GM12865 (cell line): ENCODE measurements around the gene ZFAND3.

ENCODE experiments used
- DNase-seq: peaks from one replicate; pipeline ENCODE4 v3.0.0; 2010; ENCODE audit warnings: low read depth
- H3K4me3 ChIP-seq: 2 replicates; pipeline ENCODE4 v1.5.1; 2011; ENCODE audit warnings: mild to moderate bottlenecking, low read depth, low read length, control low read depth
- TF ChIP-seq, protein P1 (sequence below): IDR thresholded peaks from 2 replicates; pipeline ENCODE4 v1.5.1; 2011; ENCODE audit warnings: low read length, control low read depth, low read depth, inconsistent platforms; ENCODE audit not compliant: insufficient read depth; ENCODE audit errors: missing control alignments

Gene ZFAND3

DNA sequence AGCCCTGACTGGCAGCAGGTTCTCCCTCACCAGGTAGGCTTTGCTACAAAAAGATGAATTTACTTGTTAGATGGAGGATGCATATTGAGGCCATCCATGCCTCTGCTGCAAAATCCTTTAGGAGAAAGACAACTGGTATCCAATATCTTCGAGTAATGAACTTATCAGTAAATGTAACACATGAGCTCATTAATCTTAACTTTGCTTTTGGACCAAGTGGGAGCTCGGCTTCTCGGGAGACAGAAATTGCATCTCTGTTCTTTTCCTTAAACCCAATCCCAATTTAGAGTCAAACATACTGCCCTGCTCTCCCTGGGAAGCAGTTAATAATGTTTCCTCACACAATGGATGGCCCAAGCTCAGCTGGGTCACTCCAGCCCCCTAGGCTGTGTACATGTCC is 330.5 kb downstream of the ZFAND3 start:
- no peak for DNase-seq
- no peak overlapping the region for H3K4me3 ChIP-seq
- TF ChIP-seq, protein P1, sequence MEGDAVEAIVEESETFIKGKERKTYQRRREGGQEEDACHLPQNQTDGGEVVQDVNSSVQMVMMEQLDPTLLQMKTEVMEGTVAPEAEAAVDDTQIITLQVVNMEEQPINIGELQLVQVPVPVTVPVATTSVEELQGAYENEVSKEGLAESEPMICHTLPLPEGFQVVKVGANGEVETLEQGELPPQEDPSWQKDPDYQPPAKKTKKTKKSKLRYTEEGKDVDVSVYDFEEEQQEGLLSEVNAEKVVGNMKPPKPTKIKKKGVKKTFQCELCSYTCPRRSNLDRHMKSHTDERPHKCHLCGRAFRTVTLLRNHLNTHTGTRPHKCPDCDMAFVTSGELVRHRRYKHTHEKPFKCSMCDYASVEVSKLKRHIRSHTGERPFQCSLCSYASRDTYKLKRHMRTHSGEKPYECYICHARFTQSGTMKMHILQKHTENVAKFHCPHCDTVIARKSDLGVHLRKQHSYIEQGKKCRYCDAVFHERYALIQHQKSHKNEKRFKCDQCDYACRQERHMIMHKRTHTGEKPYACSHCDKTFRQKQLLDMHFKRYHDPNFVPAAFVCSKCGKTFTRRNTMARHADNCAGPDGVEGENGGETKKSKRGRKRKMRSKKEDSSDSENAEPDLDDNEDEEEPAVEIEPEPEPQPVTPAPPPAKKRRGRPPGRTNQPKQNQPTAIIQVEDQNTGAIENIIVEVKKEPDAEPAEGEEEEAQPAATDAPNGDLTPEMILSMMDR, result no peak

GRCh38 chr6:38150681-38151296 is 331.3 kb downstream of the ZFAND3 start:
- H3K4me3 ChIP-seq, result no peak overlapping the region
- TF ChIP-seq, protein P1, result no peak
- DNase-seq, result no peak

DNA sequence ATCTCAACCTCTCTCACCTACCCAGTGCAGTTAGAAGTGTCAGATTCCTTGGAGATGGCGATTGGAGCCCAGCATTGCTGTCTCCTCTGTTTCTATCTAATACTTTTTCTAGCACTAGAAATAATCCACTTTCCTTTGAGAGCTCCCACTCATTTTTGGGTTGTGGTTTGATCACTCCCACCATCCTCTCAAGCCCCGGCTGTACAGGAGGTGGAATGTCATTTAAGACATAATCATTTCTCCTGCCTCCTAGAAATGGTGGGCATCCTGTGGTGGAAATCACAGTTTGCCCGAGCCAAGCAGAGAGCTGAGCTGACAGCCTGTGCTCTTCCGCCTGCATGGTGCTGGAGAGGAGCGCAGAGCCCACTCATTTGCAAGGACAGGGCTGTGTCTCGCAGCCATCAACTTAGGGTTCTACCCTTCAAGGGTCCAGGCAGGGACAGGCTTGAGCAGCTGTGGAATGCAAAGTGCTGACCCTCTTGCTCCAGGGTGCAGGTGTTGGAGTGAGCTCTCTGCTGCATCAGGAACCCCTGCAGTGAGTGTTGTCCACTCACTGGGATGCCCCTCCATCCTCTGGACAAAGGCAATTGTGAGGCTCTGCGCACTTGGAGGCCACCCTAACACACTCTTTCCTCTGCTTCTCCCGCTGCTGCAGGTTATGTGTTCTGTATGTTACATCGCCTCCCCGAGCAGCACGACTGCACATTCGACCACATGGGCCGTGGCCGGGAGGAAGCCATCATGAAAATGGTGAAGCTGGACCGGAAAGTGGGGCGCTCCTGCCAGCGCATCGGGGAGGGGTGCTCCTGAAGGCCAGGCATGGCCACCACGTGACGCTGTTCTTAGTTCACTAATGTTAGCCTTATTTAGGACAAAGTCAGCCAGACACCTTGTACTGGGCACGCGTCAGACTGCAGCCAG is 332.3 kb downstream of the ZFAND3 start:
- DNase-seq, result no peak
- H3K4me3 ChIP-seq, result no peak overlapping the region
- TF ChIP-seq, protein P1, result no peak

GRCh38 chr6:38152620-38153019 is 333.1 kb downstream of the ZFAND3 start:
- TF ChIP-seq, protein P1, result no peak
- H3K4me3 ChIP-seq, result no peak overlapping the region
- no peak for DNase-seq

- no peak for DNase-seq
- TF ChIP-seq, protein P1, result no peak
- no peak overlapping the region for H3K4me3 ChIP-seq
Observed at GRCh38 chr6:38153076-38153797, 333.7 kb downstream of the ZFAND3 start.

DNA sequence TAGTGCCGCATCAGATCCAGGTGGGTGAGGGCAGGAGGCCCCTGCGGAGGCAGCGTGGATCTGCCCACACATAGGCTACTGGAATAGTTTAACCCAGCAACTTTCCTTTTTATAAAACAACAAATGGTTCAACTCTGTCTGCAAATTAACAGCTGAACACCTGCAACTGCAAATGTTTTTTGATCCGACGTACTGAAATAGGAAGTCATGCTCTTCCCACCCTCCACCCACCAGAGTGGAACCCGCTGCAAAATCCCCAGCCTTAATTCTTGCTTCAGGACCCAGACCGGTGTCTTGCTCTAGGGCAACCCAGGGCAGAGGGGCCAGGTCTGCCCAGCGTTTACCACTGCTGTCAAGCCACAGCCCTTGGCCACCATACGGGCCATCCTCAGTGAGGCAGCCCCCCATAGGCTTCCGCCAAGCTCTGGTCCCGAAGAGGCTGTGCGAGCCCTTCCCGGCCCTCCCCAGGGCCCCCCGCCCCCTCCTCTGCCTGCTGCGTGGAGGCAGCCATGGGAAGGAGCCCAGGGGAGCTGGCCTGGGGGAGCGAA is 334.3 kb downstream of the ZFAND3 start:
- TF ChIP-seq, protein P1, result no peak
- no peak for DNase-seq
- H3K4me3 ChIP-seq, result no peak overlapping the region
